Upper lobe of left lung (tissue), 4 donors: ENCODE measurements around the gene QPCT.

Experiments
- CTCF ChIP-seq, 6 experiments: fragments of 450-650 bp in 4 of 6; fragments of 200-600 bp in 2 of 6; sonication (generic) in 2 of 6; IDR thresholded peaks; one replicate each; pipeline ENCODE4 v1.5.1; 2016 to 2019; ENCODE audit warnings: antibody characterized with exemption in 6 of 6
- POLR2A ChIP-seq, 4 donors: fragments of 450-650 bp; IDR thresholded peaks; one replicate each; pipeline ENCODE4 v1.5.1; 2016 to 2017; ENCODE audit warnings: antibody characterized with exemption in 4 of 4, mild to moderate bottlenecking in 2 of 4

- TF ChIP-seq POLR2A (IDR thresholded peaks at IDR 0.05): no peak
- TF ChIP-seq CTCF (IDR thresholded peaks at IDR 0.05): no peak
Observed at GRCh38 chr2:37370666-37371065, 26.2 kb downstream of the QPCT start.
